Endothelial cell of umbilical vein (primary cell): ENCODE data around the gene TTC34.

ENCODE experiments used
- CTCF ChIP-seq, 2 donors: IDR thresholded peaks; 1 replicate in 1 of 2; 2 replicates in 1 of 2; pipeline ENCODE4 v1.5.1; 2011; ENCODE audit warnings: low read length in 2 of 2, mild to moderate bottlenecking in 2 of 2, moderate library complexity in 2 of 2, control low read depth in 1 of 2, inconsistent platforms in 1 of 2, low read depth in 1 of 2; ENCODE audit not compliant: insufficient read depth in 1 of 2; ENCODE audit errors: extremely low read depth in 1 of 2
- POLR2A ChIP-seq: IDR thresholded peaks from 2 replicates; pipeline ENCODE4 v1.6.1; 2012; ENCODE audit warnings: low read depth, mild to moderate bottlenecking, control low read depth, low read length

GRCh38 chr1:2639607-2640521, 161.6 kb downstream of the TTC34 start:
- TF ChIP-seq CTCF (IDR thresholded peaks at IDR 0.05; ENCODE audit: extremely low read depth in 1 of 2, insufficient read depth in 1 of 2, low read depth in 1 of 2, low read length in 2 of 2) (no peak), POLR2A (no peak)
